Measurements from ENCODE around the gene HMGCS1. TPM values are rescaled to one million over a fixed set of nuclear protein-coding genes. Genes with fewer than 3 reads are reported as not detected.
"Not testable (repeated sequence)": the region's sequence is repeated elsewhere in the genome, so short reads cannot be mapped to it uniquely, and the experiment has no call there.

HMGCS1 gene
- total RNA-seq, 1 donor from 2014 or later, result 23.7 TPM

GRCh38 chr5:43275391-43275790 is 37.8 kb downstream of the HMGCS1 start:
- H3K27ac ChIP-seq (replicated peaks), result no peak overlapping the region
- no peak overlapping the region for H3K4me3 ChIP-seq
- peak; percentile 43 for DNase-seq
- no peaks in the 10 kb centered on the region for H3K36me3 ChIP-seq
- no peak for TF ChIP-seq CTCF (IDR thresholded peaks at IDR 0.05; ENCODE audit: borderline replicate concordance)
- intact Hi-C loops (cut with micrococcal nuclease), result no loop called here
- no peaks in the 10 kb centered on the region for H3K27me3 ChIP-seq (ENCODE audit: low read depth)
- peaks cover 4% of the 10 kb centered on the region for H3K9me3 ChIP-seq (replicated peaks)
- peaks cover 11% of the 10 kb centered on the region for H3K4me1 ChIP-seq

DNA sequence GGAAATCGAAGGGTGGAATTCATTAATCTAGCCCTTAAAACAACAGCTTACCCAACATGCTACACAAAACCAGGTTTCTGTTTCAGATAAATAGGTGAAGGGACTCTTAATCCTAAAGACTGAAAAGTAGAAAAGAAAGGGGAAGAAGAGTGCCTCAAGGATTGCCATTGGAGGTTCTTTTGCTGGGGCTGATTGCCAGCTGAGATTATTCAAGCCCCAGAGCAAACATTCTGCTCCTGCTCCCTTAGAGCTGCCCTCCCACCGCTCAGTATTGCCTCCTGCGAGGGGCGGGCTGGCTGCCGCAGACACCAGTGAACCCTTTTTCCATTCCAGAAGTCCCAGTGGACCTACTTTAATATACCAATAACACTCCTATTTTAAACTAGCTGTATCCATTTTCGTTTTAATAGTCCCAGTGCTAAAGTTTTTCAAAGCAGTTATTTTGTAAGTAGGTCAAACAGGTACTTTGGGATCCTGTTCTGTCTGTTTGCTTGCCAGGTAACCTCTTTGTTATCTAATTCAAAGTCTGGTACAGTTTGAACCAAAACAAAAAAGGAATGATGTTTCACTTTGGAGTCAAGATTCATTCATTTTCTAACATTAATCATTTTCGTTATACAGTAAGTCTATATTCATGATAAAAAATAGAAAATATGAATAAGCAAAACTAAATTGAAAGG is 38.6 kb downstream of the HMGCS1 start:
- no peak for TF ChIP-seq CTCF (IDR thresholded peaks at IDR 0.05; ENCODE audit: borderline replicate concordance)
- H3K36me3 ChIP-seq, result no peaks in the 10 kb centered on the region
- DNase-seq, result no peak

DNA sequence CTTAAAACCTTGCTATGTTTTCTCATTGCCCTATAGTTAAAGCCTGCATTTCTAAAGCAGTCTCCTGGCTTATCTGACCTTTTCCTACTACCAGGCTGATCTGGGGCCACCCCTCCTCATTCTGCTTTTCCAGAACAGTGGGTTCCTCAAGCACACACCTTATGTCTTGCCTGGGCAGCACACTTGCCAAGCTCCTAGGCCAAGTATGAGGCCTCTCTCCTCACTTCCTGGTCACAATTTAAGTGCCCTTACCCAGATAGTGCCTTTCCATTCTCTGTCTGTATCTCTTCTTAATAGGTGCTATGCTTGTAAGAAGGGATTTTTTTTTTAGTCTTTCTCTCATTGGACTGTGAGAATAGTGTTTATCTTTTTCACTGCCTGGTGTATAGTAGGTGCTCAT is 39.7 kb downstream of the HMGCS1 start:
- Histone ChIP-seq H3K27me3 (ENCODE audit: low read depth) (no peaks in the 10 kb centered on the region), H3K4me3 (no peak overlapping the region), H3K27ac (replicated peaks) (no peak overlapping the region), H3K36me3 (no peaks in the 10 kb centered on the region), H3K9me3 (replicated peaks) (peaks cover 15% of the 10 kb centered on the region), H3K4me1 (peaks cover 11% of the 10 kb centered on the region)
- no peak for DNase-seq
- intact Hi-C loops (cut with micrococcal nuclease), result no loop called here
- no peak for TF ChIP-seq CTCF (IDR thresholded peaks at IDR 0.05; ENCODE audit: borderline replicate concordance)

More for the DNA sequence above, 38.6 kb downstream of the HMGCS1 start:
- intact Hi-C loops (cut with micrococcal nuclease), result no loop called here
- Histone ChIP-seq H3K4me1 (peaks cover 11% of the 10 kb centered on the region), H3K27ac (replicated peaks) (no peak overlapping the region), H3K27me3 (ENCODE audit: low read depth) (no peaks in the 10 kb centered on the region), H3K4me3 (no peak overlapping the region), H3K9me3 (replicated peaks) (peaks cover 12% of the 10 kb centered on the region)

DNA sequence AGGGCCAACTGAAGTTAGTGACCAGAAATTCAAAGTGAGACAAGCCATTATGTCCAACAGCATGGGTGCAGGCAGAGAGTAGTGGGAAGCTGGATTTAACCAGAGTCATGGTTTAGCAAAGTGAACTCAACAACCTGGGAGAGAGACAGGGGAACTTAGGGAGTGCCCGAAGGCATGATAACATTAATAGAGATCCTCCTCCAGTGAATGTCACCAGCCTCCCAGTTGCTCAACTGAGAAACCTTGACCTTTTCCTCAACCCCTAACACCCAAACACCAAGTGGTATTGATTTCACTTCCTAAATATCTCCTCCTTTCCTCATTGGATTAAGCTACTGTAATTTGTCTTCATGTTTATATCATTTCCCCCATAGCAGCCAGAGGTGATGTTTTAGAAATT is 42.6 kb downstream of the HMGCS1 start:
- H3K36me3 ChIP-seq, result no peaks in the 10 kb centered on the region
- intact Hi-C loops (cut with micrococcal nuclease), result no loop called here
- peaks cover 11% of the 10 kb centered on the region for H3K4me1 ChIP-seq
- TF ChIP-seq CTCF (IDR thresholded peaks at IDR 0.05; ENCODE audit: borderline replicate concordance), result no peak
- peaks cover 5% of the 10 kb centered on the region for H3K27me3 ChIP-seq (ENCODE audit: low read depth)
- no peak overlapping the region for H3K27ac ChIP-seq (replicated peaks)
- DNase-seq, result no peak
- peaks cover 35% of the 10 kb centered on the region for H3K9me3 ChIP-seq (replicated peaks)
- H3K4me3 ChIP-seq, result no peak overlapping the region

DNA sequence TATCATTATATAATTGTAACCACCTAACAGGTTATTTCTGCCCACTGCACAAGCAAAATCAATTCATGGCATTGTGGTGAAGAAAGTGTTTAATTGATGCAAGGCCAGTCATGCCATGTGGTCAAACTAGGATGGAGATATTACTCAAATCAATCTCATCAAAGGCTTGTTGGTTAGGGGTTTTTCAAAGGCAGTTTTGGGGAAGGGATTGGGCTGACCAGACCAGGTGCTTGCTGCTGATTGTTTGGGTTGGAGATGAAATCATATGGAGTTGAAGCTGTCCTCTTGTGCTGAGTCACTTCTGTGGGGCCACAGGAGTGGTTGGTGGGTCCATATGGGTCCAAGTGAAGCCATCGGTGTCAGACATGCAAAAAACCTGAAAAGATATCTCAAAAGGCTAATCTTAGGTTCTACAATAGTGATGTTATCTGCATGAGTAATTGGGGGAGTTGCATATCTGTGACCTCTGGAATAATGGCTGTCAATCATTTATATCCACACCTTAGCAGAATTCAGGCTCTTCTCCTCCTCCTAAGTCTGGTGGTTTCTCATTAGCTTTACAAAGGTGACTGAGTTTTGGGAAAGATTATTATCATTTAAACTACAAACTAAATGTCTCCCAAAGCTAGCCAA is 44.9 kb downstream of the HMGCS1 start:
- H3K27ac ChIP-seq (replicated peaks), result no peak overlapping the region
- no peaks in the 10 kb centered on the region for H3K36me3 ChIP-seq
- no peak for TF ChIP-seq CTCF (IDR thresholded peaks at IDR 0.05; ENCODE audit: borderline replicate concordance)
- peaks cover 35% of the 10 kb centered on the region for H3K9me3 ChIP-seq (replicated peaks)
- no peak overlapping the region for H3K4me3 ChIP-seq
- no peaks in the 10 kb centered on the region for H3K4me1 ChIP-seq
- DNase-seq, result no peak
- intact Hi-C loops (cut with micrococcal nuclease), result no loop called here
- H3K27me3 ChIP-seq (ENCODE audit: low read depth), result peaks cover 5% of the 10 kb centered on the region

DNA sequence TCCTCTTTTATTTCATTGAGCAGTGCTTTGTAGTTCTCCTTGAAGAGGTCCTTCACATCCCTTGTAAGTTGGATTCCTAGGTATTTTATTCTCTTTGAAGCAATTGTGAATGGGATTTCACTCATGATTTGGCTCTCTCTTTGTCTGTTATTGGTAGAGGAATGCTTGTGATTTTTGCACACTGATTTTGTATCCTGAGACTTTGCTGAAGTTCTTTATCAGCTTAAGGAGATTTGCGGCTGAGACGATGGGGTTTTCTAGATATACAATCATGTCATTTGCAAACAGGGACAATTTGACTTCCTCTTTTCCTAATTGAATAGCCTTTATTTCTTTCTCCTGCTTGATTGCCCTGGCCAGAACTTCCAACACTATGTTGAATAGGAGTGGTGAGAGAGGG is 50.9 kb downstream of the HMGCS1 start:
- H3K4me1 ChIP-seq; intact Hi-C loops (cut with micrococcal nuclease); H3K36me3 ChIP-seq; H3K27ac ChIP-seq (replicated peaks); DNase-seq; H3K4me3 ChIP-seq; H3K27me3 ChIP-seq (ENCODE audit: low read depth): not testable (repeated sequence)
- H3K9me3 ChIP-seq (replicated peaks), result peaks cover 33% of the 10 kb centered on the region
